ENCODE data around the gene CMSS1. TPM values are rescaled to one million over a fixed set of nuclear protein-coding genes. Genes with fewer than 3 reads are reported as not detected.
A peak's percentile ranks its signal among the peaks of the same experiment; 100 is the strongest.

Gene CMSS1
- total and polyA plus RNA-seq, 2 of the 13 experiments (the other 11 are each of a cell fraction or from before 2014, with no cell fraction given) = 6.4 to 48.7 TPM

DNA sequence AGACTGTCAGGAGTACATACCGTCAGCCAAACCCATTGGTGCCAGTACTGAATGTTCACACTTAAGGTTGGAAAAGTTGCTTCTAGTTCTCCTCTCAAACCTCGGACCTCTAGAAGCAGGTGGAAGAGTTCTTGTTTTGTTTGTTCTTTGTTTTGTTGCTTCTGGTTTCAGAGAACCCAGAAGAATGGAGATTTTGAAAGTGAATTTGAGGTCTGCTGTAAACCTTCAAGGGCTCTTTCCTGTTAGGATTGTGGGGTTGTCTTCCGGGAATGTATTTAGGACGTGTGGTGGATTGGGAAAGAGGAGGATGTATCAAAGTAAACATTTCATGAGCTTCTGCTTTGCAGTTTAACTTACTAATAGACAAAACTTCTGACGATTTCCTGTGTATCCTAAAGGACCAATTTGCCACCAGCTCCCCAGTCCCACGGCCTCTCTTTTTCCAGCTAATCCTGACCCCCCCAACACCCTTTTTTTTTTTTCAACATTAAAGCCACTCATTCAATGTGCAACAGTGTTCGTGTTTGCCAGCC, 246.3 kb downstream of the CMSS1 start (continued):
- TF ChIP-seq, protein P1, sequence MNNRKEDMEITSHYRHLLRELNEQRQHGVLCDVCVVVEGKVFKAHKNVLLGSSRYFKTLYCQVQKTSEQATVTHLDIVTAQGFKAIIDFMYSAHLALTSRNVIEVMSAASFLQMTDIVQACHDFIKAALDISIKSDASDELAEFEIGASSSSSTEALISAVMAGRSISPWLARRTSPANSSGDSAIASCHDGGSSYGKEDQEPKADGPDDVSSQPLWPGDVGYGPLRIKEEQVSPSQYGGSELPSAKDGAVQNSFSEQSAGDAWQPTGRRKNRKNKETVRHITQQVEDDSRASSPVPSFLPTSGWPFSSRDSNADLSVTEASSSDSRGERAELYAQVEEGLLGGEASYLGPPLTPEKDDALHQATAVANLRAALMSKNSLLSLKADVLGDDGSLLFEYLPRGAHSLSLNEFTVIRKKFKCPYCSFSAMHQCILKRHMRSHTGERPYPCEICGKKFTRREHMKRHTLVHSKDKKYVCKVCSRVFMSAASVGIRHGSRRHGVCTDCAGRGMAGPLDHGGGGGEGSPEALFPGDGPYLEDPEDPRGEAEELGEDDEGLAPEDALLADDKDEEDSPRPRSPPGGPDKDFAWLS (CRISPR knock-in tag; IDR thresholded peaks at IDR 0.05; ENCODE audit: borderline replicate concordance) = no peak
- no peak for TF ChIP-seq PHB2 (IDR thresholded peaks at IDR 0.05; ENCODE audit: partially characterized antibody)
- TF ChIP-seq ZNF30 (CRISPR knock-in tag; IDR thresholded peaks at IDR 0.05) = no peak
- TF ChIP-seq ZNF205 (CRISPR knock-in tag; IDR thresholded peaks at IDR 0.05) = 0 out of 2 replicates have a peak, but pooled peaks have one; percentile 16
- no peak for TF ChIP-seq ZSCAN20 (CRISPR knock-in tag; IDR thresholded peaks at IDR 0.05; ENCODE audit: borderline replicate concordance)
- peak; percentile 95; the same call in 1 of the 2 replicates for TF ChIP-seq GATA4 (IDR thresholded peaks at IDR 0.05; ENCODE audit: borderline replicate concordance, low read depth)
- TF ChIP-seq FOXK2 (IDR thresholded peaks at IDR 0.05) = no peak
- TF ChIP-seq TOE1 (CRISPR knock-in tag; IDR thresholded peaks at IDR 0.05) = no peak
- TF ChIP-seq, protein P2, sequence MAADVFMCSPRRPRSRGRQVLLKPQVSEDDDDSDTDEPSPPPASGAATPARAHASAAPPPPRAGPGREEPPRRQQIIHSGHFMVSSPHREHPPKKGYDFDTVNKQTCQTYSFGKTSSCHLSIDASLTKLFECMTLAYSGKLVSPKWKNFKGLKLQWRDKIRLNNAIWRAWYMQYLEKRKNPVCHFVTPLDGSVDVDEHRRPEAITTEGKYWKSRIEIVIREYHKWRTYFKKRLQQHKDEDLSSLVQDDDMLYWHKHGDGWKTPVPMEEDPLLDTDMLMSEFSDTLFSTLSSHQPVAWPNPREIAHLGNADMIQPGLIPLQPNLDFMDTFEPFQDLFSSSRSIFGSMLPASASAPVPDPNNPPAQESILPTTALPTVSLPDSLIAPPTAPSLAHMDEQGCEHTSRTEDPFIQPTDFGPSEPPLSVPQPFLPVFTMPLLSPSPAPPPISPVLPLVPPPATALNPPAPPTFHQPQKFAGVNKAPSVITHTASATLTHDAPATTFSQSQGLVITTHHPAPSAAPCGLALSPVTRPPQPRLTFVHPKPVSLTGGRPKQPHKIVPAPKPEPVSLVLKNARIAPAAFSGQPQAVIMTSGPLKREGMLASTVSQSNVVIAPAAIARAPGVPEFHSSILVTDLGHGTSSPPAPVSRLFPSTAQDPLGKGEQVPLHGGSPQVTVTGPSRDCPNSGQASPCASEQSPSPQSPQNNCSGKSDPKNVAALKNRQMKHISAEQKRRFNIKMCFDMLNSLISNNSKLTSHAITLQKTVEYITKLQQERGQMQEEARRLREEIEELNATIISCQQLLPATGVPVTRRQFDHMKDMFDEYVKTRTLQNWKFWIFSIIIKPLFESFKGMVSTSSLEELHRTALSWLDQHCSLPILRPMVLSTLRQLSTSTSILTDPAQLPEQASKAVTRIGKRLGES (CRISPR knock-in tag; IDR thresholded peaks at IDR 0.05; ENCODE audit: borderline replicate concordance) = 0 out of 2 replicates have a peak, but pooled peaks have one; percentile 26
- no peak for TF ChIP-seq ZNF670 (CRISPR knock-in tag; IDR thresholded peaks at IDR 0.05; ENCODE audit: borderline replicate concordance)
- no peak for TF ChIP-seq PTBP1 (IDR thresholded peaks at IDR 0.05; ENCODE audit: low read depth, low read length, poor library complexity, severe bottlenecking)
- no peak for TF ChIP-seq SUZ12 (IDR thresholded peaks at IDR 0.05; ENCODE audit: low read depth, low read length)
- TF ChIP-seq, protein P3, sequence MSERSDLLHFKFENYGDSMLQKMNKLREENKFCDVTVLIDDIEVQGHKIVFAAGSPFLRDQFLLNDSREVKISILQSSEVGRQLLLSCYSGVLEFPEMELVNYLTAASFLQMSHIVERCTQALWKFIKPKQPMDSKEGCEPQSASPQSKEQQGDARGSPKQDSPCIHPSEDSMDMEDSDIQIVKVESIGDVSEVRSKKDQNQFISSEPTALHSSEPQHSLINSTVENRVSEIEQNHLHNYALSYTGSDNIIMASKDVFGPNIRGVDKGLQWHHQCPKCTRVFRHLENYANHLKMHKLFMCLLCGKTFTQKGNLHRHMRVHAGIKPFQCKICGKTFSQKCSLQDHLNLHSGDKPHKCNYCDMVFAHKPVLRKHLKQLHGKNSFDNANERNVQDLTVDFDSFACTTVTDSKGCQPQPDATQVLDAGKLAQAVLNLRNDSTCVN (CRISPR knock-in tag; IDR thresholded peaks at IDR 0.05; ENCODE audit: borderline replicate concordance) = peak; percentile 98
- no peak for TF ChIP-seq ZNF382 (CRISPR knock-in tag; IDR thresholded peaks at IDR 0.05; ENCODE audit: borderline replicate concordance)
- 0 out of 2 replicates have a peak, but pooled peaks have one; percentile 33 for TF ChIP-seq POLR2G (IDR thresholded peaks at IDR 0.05; ENCODE audit: low read depth, low read length)
- no peak for TF ChIP-seq NFYB (CRISPR knock-in tag; IDR thresholded peaks at IDR 0.05)
- TF ChIP-seq HOXA9 (CRISPR knock-in tag; IDR thresholded peaks at IDR 0.05; ENCODE audit: borderline replicate concordance) = no peak
- TF ChIP-seq HDAC2 (CRISPR knock-in tag; IDR thresholded peaks at IDR 0.05) = peak; percentile 48
- TF ChIP-seq, protein P4, sequence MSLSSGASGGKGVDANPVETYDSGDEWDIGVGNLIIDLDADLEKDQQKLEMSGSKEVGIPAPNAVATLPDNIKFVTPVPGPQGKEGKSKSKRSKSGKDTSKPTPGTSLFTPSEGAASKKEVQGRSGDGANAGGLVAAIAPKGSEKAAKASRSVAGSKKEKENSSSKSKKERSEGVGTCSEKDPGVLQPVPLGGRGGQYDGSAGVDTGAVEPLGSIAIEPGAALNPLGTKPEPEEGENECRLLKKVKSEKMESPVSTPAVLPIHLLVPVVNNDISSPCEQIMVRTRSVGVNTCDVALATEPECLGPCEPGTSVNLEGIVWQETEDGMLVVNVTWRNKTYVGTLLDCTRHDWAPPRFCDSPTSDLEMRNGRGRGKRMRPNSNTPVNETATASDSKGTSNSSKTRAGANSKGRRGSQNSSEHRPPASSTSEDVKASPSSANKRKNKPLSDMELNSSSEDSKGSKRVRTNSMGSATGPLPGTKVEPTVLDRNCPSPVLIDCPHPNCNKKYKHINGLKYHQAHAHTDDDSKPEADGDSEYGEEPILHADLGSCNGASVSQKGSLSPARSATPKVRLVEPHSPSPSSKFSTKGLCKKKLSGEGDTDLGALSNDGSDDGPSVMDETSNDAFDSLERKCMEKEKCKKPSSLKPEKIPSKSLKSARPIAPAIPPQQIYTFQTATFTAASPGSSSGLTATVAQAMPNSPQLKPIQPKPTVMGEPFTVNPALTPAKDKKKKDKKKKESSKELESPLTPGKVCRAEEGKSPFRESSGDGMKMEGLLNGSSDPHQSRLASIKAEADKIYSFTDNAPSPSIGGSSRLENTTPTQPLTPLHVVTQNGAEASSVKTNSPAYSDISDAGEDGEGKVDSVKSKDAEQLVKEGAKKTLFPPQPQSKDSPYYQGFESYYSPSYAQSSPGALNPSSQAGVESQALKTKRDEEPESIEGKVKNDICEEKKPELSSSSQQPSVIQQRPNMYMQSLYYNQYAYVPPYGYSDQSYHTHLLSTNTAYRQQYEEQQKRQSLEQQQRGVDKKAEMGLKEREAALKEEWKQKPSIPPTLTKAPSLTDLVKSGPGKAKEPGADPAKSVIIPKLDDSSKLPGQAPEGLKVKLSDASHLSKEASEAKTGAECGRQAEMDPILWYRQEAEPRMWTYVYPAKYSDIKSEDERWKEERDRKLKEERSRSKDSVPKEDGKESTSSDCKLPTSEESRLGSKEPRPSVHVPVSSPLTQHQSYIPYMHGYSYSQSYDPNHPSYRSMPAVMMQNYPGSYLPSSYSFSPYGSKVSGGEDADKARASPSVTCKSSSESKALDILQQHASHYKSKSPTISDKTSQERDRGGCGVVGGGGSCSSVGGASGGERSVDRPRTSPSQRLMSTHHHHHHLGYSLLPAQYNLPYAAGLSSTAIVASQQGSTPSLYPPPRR (CRISPR knock-in tag; IDR thresholded peaks at IDR 0.05; ENCODE audit: borderline replicate concordance) = peak; percentile 68; the same call in 1 of the 2 replicates
- peak; percentile 81; the same call in 1 of the 2 replicates for TF ChIP-seq ZNF878 (CRISPR knock-in tag; IDR thresholded peaks at IDR 0.05)

Measured in HepG2 (cell line).